Suprapubic skin (tissue), 4 donors: ENCODE results near the gene CD164. TPM values are rescaled to one million over a fixed set of nuclear protein-coding genes. Genes with fewer than 3 reads are reported as not detected.
A peak's percentile ranks its signal among the peaks of the same experiment; 100 is the strongest.

Experiments
- DNase-seq, 2 donors: peaks; one replicate each; pipeline ENCODE4 v3.0.0-alpha.2; 2019; ENCODE audit warnings: low spot score in 2 of 2
- H3K27ac ChIP-seq: fragments of 200-600 bp; sonication (generic); one replicate; pipeline ENCODE4 v1.5.1; 2019
- H3K27me3 ChIP-seq: fragments of 200-600 bp; sonication (generic); one replicate; pipeline ENCODE4 v1.5.1; 2019
- H3K36me3 ChIP-seq: fragments of 200-600 bp; sonication (generic); one replicate; pipeline ENCODE4 v1.5.1; 2019
- H3K4me1 ChIP-seq: fragments of 200-600 bp; sonication (generic); one replicate; pipeline ENCODE4 v1.5.1; 2019
- H3K4me3 ChIP-seq: fragments of 200-600 bp; sonication (generic); one replicate; pipeline ENCODE4 v1.5.1; 2019; ENCODE audit warnings: mild to moderate bottlenecking
- H3K9me3 ChIP-seq: fragments of 200-600 bp; sonication (generic); one replicate; pipeline ENCODE4 v1.5.1; 2019
- EP300 ChIP-seq: sonication (generic); formaldehyde crosslinking; IDR thresholded peaks from one replicate; pipeline ENCODE4 v1.6.1; 2017; ENCODE audit warnings: antibody characterized with exemption
- POLR2A ChIP-seq, 2 donors: fragments of 450-650 bp; IDR thresholded peaks; one replicate each; pipeline ENCODE4 v1.6.1; 2017; ENCODE audit warnings: antibody characterized with exemption in 2 of 2, mild to moderate bottlenecking in 2 of 2, moderate library complexity in 2 of 2
- POLR2AphosphoS5 ChIP-seq, 3 donors: sonication (generic); formaldehyde crosslinking; IDR thresholded peaks; one replicate each; pipeline ENCODE4 v1.6.1; 2017; ENCODE audit warnings: antibody characterized with exemption in 3 of 3
- WGBS: methylation state at CpG from one replicate; pipeline ENCODE4 v1.1.5; 2018; 5-methylcytosine and 5-hydroxymethylcytosine counted together
- total RNA-seq, 4 donors: library from RNA; depleted of rRNA; stranded (reverse); fragments of >200 nt; gene quantifications; one replicate each; pipeline ENCODE4 v1.1.0, GENCODE V29; 2016
- TF ChIP-seq, protein P1 (sequence below), 2 donors: fragments of 200-600 bp in 1 of 2; fragments of 450-650 bp in 1 of 2; sonication (generic) in 1 of 2; IDR thresholded peaks; one replicate each; pipeline ENCODE4 v1.5.1; 2016 to 2019; ENCODE audit warnings: antibody characterized with exemption in 2 of 2, mild to moderate bottlenecking in 1 of 2, moderate library complexity in 1 of 2

Gene CD164
- total RNA-seq, result 100 to 1,000 TPM; 122 to 174 (median 139) TPM

- Histone ChIP-seq H3K36me3 (peaks cover 17% of the 10 kb centered on the region), H3K27ac (peak within 1 kb of the TSS; percentile 100), H3K4me1 (peaks cover 44% of the 10 kb centered on the region), H3K4me3 (peak within 1 kb of the TSS; percentile 97), H3K27me3 (no peaks in the 10 kb centered on the region), H3K9me3 (no peaks in the 10 kb centered on the region)
- 0% methylated on average over 16 of the region's 93 CpGs for WGBS
- TF ChIP-seq, protein P1, sequence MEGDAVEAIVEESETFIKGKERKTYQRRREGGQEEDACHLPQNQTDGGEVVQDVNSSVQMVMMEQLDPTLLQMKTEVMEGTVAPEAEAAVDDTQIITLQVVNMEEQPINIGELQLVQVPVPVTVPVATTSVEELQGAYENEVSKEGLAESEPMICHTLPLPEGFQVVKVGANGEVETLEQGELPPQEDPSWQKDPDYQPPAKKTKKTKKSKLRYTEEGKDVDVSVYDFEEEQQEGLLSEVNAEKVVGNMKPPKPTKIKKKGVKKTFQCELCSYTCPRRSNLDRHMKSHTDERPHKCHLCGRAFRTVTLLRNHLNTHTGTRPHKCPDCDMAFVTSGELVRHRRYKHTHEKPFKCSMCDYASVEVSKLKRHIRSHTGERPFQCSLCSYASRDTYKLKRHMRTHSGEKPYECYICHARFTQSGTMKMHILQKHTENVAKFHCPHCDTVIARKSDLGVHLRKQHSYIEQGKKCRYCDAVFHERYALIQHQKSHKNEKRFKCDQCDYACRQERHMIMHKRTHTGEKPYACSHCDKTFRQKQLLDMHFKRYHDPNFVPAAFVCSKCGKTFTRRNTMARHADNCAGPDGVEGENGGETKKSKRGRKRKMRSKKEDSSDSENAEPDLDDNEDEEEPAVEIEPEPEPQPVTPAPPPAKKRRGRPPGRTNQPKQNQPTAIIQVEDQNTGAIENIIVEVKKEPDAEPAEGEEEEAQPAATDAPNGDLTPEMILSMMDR (IDR thresholded peaks at IDR 0.05), result no peak
- TF ChIP-seq POLR2A (IDR thresholded peaks at IDR 0.05), result peak; percentile 86 to 95
- TF ChIP-seq EP300, result no peak
- peak; percentile 77 to 90 (median 85) for TF ChIP-seq POLR2AphosphoS5 (IDR thresholded peaks at IDR 0.05)
- DNase-seq, result peak; percentile 96 to 98
These were observed at the start of gene CD164 for GRCh38 chr6:109381747-109382575. Gene CD164, minus strand, starts transcription at chr6:109382467. Its CDS starts 89 bp downstream, at chr6:109382378.

DNA sequence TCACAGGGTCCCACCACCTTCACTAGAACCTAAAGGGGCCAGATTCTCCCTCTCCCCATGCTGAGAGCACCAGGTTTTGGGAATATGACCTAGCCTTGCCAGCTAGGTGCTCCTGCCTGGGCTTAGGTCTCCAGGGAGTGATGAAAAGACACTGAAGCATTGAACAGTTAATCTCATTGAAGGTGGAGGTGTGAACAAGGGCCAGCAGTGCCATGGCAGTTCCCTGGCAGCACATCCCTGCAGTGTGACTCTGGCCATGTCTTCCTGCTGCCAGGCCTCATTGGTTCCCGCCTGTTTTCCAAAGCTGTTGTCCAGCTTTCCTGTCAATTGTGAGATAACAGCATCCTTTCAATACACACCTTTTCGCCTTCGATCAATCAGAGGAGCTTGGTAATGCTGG, 47.2 kb upstream of the CD164 start:
- DNase-seq, result no peak
- Histone ChIP-seq H3K4me3 (no peak overlapping the region), H3K9me3 (no peaks in the 10 kb centered on the region), H3K27ac (no peak overlapping the region), H3K27me3 (no peaks in the 10 kb centered on the region), H3K36me3 (no peaks in the 10 kb centered on the region), H3K4me1 (peaks cover 3% of the 10 kb centered on the region)
- TF ChIP-seq, protein P1 (IDR thresholded peaks at IDR 0.05), result no peak
- TF ChIP-seq EP300 (no peak), POLR2A (IDR thresholded peaks at IDR 0.05) (no peak), POLR2AphosphoS5 (IDR thresholded peaks at IDR 0.05) (no peak)
- WGBS, result 90% methylated on average over 3 of the region's 3 CpGs

DNA sequence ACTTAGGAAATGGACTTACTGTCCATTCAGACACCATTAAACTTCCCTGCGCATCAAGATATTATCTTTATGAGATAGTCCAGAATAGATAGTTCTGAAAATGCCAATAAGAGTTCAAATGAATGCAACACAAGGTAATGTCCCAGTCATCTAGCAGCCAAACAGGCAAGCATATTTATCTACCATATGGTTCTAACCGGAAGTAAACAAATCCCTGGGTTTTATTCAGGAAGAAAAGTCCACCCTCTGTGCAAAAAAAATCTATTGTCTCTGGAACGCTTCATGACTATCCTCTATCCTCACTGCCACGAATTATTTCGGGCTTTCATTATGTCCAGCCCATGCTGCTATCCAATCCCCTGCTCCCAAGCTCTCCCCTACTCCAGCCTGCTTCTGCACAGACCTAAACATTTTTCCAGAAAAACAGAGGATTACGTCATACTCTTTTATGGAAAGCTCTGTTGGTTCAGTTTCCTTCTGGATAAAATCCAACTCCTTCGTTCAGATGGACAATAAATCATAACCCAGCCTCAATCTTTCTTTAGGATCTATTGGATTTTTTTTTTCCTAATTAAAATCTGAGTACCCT, 46.7 kb upstream of the CD164 start:
- 35% methylated on average over 7 of the region's 7 CpGs for WGBS
- Histone ChIP-seq H3K4me1 (peaks cover 7% of the 10 kb centered on the region), H3K27me3 (no peaks in the 10 kb centered on the region), H3K27ac (no peak overlapping the region), H3K9me3 (no peaks in the 10 kb centered on the region), H3K4me3 (no peak overlapping the region), H3K36me3 (no peaks in the 10 kb centered on the region)
- DNase-seq, result no peak
- no peak for TF ChIP-seq POLR2A (IDR thresholded peaks at IDR 0.05)
- TF ChIP-seq EP300, result no peak

DNA sequence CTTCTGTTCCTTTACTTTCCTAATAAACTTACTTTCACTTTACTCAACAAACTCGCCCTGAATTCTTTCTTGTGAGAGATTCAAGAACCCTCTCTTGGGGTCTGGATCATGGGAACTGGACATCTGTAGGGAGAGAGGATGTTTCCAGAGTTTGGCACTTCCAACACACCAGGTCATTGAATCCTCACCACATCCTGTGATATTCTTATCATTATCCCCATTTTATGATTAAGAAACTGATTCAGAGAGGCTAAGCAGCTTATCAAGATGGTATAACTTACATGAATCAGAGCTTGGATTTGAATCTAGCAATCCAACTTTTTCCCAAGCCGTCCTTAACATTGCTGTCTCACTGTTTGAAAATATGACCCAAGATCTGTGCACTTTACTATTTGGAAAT, 42.7 kb upstream of the CD164 start:
- Histone ChIP-seq H3K4me3 (no peak overlapping the region), H3K27me3 (no peaks in the 10 kb centered on the region), H3K4me1 (peaks cover 7% of the 10 kb centered on the region), H3K36me3 (no peaks in the 10 kb centered on the region), H3K9me3 (no peaks in the 10 kb centered on the region), H3K27ac (no peak overlapping the region)
- no peak for DNase-seq
- TF ChIP-seq EP300 (no peak), POLR2AphosphoS5 (IDR thresholded peaks at IDR 0.05) (no peak), POLR2A (IDR thresholded peaks at IDR 0.05) (no peak)
- TF ChIP-seq, protein P1 (IDR thresholded peaks at IDR 0.05), result no peak
- WGBS, result 88% methylated on average over 2 of the region's 2 CpGs

DNA sequence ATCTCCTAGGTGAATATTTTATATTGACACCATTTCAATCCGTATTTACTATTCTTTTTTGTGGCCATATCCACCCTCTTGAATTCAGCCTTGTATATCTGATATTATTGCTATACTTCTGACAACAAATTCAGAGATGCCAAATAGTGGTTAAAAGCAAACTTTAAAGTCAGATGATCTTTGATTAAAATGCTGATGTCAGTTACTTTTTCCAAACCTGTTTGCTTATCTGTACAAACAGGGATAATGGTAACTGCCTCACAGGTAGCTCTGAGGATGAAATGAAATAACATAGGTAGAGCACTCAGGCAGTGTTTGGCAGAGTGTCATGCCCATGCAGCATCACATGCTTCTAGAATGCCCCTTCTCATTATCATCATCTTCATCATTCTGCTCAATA, 38.9 kb upstream of the CD164 start:
- Histone ChIP-seq H3K27me3 (no peaks in the 10 kb centered on the region), H3K36me3 (no peaks in the 10 kb centered on the region), H3K27ac (no peak overlapping the region), H3K9me3 (no peaks in the 10 kb centered on the region), H3K4me3 (no peak overlapping the region), H3K4me1 (peaks cover 7% of the 10 kb centered on the region)
- TF ChIP-seq, protein P1 (IDR thresholded peaks at IDR 0.05), result no peak
- no peak for TF ChIP-seq POLR2AphosphoS5 (IDR thresholded peaks at IDR 0.05)
- no peak for TF ChIP-seq POLR2A (IDR thresholded peaks at IDR 0.05)
- TF ChIP-seq EP300, result no peak
- 71% methylated on average over 1 of the region's 1 CpG for WGBS
- no peak for DNase-seq
